ENCODE measurements around the gene GPR61.

The GPR61 gene

DNA sequence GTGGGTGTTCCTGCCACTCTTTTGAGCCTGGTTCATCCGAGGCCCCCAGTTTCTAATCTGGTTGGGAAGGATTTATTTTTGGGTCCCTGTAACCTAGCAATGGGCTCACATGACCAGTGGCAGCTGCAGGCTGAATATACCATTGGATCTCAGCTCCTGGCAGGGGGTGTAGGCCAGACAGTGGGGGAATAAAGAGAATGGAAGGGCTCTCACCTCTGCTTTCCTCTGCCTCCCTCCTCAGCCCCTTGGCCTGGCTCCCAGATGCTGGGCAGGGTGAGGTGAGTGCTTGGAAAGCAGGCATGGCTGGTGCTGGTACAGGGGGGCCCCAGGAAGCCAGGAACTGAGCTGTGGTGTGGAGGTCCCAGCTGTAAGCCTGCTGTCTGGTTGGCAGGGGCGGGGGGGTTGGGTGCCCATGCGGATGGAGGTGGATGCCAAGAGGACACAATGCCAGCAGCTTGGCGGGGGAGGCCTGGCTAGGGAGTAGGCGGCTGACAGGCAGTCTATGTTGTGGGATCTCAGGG lies 3.6 kb upstream of the GPR61 start:
- no peak for DNase-seq (ENCODE audit: low read depth in 2 of 2)

DNA sequence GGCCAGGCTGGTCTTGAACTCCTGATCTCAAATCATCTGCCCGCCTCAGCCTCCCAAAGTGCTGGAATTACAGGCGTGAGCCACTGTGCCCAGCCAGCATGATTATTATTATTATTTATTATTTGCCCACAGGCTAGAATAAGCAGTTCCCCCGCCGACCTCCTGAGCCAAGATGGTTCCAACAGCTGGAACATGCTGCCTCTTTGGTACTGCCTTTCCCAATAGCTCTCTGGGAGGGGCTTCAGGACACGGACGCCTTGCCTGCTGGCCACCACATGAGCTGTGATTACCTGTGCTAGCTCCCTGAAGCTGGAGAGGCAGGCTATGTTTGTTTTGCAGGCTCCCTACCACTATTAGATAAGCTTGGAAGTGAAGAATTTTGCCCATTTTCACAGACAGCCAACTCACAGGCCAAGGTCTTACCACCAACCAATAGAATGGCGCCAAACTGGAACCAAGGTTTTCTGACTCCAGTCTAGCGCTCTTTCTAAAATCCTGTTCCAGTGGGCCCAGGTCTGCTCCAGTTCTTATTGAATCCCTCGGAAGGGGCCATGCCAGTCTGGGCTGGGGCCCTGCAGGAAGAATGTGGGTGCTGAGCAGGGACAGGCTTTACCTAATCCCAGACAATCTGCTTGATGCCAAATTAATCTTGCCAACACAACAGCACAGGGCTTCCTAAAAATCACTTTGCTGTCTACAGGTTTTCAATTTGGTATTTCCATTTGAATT lies 2.1 kb upstream of the GPR61 start:
- no peak for DNase-seq (ENCODE audit: low read depth in 2 of 2)

DNA sequence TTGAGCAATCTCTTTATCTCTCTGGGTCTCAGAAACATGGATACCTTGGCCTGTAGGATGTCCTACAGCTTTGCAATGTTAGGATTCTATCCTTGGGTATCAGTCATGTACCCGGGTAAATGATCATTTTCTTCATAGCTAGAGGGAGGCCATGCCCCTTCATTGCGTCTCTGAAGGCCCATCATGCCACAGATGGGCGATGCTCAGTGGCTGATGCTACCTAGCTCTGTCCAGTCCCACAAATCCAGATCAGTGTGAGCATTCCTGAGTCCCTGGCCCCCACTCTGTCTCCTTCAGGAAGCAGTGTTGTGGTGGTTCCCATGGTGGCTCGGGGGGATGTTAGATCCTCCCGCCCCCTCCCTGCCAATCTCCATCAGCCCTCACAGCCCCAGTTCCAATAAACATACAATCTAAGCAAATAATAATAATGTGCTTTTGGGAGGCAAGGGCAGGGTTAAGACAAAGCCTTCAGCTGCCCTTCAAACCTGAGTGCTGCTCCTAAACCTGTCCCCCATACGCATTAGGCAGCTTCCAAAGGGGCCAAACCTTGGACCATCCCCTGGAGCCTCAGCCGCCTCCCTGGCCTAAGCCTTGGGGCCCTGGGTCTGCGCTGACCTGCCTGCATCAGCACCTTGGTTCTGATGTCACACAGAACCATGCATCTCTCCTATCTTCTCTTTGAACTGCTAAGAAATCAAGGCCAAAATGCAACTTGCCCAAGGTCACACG lies 681 bp upstream of the GPR61 start:
- no peak for DNase-seq (ENCODE audit: low read depth in 2 of 2)

DNA sequence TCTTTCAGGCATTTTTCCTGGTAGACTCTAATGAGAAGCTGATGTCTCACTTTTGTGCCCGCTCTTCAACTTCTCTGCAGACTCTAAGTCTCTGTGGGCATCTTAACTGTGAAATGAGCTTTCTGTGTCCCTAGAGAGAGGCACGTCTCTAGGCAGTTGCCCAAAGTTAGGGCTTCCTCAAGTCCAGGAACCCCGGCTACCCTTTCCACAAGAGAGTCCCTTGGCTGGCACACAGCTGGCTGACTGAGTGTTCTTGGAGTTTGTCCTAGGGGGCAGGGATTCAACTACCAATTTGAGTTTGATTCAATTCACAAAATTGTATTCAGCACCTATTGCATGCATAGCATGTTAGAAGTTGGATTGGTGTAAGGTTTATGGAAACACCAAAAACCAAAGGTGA lies 1.4 kb downstream of the GPR61 start:
- DNase-seq (ENCODE audit: low read depth in 2 of 2): no peak

DNA sequence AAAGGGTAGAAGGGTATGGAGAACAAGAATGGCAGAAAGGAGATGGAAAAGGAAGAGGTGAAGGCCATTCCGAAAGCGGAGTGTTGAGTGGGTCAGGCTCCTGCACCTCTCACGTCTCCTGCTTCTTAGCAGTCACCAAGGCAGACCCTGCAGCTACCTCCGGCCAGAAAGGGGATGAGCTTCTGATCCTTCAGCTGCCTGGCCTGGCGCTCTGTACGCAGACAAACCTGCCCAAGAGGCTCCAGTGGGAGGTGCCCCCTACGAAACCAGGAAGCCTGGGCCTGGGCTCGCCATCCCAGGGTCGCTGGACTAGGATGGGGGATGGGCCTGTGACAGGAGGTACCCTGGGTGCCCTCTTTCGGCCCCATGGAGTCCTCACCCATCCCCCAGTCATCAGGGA lies 3.0 kb downstream of the GPR61 start:
- no peak for DNase-seq (ENCODE audit: low read depth in 2 of 2)

DNA sequence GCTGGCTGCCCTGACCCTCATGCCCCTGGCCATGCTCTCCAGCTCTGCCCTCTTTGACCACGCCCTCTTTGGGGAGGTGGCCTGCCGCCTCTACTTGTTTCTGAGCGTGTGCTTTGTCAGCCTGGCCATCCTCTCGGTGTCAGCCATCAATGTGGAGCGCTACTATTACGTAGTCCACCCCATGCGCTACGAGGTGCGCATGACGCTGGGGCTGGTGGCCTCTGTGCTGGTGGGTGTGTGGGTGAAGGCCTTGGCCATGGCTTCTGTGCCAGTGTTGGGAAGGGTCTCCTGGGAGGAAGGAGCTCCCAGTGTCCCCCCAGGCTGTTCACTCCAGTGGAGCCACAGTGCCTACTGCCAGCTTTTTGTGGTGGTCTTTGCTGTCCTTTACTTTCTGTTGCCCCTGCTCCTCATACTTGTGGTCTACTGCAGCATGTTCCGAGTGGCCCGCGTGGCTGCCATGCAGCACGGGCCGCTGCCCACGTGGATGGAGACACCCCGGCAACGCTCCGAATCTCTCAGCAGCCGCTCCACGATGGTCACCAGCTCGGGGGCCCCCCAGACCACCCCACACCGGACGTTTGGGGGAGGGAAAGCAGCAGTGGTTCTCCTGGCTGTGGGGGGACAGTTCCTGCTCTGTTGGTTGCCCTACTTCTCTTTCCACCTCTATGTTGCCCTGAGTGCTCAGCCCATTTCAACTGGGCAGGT lies 3.8 kb downstream of the GPR61 start:
- no peak for DNase-seq (ENCODE audit: low read depth in 2 of 2)

DNA sequence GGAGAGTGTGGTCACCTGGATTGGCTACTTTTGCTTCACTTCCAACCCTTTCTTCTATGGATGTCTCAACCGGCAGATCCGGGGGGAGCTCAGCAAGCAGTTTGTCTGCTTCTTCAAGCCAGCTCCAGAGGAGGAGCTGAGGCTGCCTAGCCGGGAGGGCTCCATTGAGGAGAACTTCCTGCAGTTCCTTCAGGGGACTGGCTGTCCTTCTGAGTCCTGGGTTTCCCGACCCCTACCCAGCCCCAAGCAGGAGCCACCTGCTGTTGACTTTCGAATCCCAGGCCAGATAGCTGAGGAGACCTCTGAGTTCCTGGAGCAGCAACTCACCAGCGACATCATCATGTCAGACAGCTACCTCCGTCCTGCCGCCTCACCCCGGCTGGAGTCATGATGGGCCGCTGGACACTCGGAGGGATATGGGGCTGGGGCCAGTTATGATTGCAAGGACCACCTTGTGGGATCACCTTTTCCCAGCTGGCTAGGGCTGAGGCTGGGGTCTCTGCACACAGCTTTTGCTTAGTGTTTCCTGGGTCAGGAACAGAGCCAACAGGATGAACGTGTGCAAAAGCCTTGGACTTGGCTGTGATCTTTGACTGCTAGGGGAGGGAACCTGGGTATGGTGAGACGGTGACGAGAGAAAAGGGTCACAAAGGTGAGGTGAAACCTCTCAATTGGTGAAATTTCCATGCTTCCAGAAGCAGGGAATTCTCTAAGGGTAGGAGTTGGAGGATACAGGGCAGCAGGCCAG lies 4.5 kb downstream of the GPR61 start:
- no peak for DNase-seq (ENCODE audit: low read depth in 2 of 2)

DNA sequence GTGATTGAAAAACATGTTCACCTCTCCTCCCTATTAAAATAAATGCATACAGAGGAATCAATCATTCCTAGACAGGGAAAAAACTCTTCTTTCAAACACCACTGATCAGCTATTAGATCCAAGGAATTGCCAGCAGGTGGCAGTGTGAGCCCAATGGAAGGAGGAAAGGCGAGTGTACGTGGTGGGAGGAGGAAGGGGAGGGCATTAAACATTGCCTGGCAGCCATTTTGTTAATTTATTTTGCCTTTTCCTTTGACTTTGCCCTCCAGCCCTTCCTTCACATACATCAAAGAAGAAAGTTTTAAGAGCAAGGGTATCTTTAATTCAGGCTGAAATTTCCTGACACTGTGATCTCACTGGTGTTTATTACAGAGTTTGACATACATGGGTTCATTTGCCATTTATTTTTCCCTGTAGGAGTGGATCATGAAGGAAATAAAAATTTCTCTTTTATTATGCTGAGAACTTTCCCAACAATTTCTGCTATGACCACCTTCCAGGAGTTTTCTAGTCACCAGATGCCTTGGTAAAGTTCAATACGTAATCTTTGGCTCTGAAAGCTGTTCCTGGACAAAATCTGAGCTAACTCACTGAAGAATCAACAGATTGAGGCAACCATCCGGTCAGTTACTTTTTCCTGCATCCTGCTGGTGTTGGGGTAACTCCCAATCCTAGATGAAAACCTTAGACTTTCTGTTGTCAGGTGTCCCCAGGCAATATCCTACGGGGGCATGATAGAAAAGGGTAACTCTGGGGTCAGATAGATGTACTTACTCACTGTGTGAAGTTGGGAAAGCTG lies 6.8 kb downstream of the GPR61 start:
- DNase-seq (ENCODE audit: low read depth in 2 of 2): peak; percentile 71 to 83

DNA sequence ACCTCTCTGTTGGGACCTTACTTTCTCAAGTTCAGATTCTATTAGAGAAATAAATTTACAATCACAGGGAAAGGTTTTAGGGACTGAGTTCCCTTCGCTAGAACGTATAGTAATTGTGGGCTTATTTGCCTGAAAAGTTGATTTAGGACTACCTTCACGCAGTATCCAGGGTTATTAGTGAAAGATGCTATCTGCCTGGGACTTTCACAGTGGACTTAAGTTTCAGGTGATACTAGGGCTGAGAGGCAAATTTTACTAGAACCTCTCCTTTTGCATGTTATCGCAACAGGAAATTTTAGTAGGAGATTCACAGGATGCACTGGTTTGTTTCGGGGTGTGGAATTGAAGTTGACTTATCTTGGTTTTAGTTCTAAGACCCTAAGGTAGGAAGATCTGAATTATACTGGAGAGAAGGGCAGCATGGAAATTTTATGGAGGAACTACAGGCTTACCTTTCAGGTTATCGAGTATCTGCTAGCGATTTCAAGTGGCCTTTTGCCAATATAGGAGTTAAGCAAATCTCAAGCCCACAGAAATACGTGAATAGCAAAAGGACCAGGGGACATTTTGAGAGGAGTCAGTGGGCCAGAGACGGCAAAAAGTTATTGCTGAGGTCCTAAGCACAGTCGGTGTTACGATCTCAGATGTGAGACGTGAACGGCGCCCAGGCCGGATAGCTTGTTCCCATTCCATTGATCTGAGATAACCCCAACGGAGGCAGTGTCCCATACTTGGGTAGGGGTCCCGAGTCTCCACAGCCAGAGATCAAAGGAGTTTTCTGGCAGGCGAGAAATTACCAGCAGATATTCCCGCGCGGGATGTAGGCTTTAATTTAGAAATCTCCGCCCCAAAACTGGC lies 8.0 kb downstream of the GPR61 start:
- DNase-seq (ENCODE audit: low read depth in 2 of 2): no peak

DNA sequence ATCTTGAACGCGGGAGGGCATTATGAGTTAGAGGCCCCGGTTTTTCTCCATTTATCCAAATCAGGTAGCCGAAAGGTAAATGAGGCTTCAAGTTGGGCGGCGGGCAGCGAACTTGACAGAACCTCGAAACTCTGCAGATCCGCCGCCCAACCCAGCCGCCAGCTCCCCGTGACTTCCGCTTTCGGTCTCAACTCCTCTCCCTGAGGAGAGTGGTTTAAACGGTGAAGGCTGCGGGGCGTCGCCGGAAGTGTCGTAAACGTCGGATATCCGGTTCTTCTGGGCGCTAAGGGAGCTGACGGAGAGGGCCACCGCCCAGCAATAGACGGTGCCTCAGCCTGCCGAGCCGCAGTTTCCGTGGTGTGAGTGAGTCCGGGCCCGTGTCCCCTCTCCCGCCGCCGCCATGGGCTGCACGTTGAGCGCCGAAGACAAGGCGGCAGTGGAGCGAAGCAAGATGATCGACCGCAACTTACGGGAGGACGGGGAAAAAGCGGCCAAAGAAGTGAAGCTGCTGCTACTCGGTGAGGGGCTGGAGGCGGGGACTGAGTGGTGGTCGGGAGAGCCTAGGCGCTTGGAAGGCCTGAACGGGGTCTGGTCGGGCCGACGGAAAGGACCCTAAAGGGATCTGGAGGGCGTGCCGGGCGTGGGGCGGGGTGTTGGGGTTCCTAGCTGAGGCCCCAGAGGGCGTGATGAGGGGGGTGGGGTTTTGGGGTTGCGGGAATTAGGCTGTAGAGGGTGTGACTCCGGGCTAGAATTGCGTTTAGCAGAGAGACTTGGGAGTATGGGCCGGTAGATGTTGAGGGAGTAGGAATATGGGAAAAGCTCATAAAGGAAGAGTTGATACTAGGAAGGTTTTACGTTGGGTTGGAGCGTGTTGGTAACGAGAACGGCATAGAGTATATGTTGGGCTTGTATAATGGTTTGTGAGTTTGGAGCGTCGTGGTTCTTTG lies 8.9 kb downstream of the GPR61 start, which contains the start of gene GNAI3:
TSS of gene GNAI3 (plus strand) at position 295 of the 947 bp plus-strand sequence. CDS start at position 401, 106 bp downstream.
- peak; percentile 89 to 92 for DNase-seq (ENCODE audit: low read depth in 2 of 2)

DNA sequence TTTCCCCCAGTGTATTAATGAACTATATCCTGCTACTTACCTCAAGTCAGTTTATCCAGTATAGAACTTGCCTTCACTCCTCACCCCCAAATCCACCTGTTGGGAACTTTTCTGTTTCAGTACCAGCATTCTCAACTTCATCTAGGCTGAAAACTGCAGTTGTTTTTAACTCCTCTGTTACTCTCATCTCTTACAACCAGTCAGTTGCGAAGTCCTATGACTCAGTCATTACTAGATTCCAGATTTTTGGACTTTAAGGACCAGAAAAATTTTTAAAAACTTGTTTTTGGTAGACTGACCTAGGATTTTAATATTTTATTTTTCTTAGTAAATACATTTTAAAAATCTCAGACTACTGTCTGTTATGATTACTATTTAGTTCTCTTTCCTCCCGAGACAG lies 16.9 kb downstream of the GPR61 start:
- no peak for DNase-seq (ENCODE audit: low read depth in 2 of 2)

DNA sequence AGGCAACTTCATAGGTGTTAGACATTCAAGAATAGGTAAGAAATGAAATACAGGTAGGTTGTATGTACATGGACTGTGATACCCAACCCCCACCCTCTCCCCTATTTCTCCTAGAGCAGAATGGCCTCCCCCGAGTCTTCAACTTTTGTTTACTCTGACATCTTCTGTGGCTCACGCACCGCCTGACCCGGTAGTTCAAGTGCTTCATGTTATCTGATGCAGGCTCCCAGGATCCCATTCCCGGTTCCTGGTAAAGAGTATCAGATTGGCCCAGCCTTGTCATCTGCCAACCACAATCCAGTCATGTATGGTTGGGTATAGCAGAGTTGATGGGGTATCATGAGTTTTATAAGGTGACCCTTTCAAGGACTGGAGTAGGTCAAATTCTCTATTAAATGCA lies 17.8 kb downstream of the GPR61 start:
- DNase-seq (ENCODE audit: low read depth in 2 of 2): no peak

DNA sequence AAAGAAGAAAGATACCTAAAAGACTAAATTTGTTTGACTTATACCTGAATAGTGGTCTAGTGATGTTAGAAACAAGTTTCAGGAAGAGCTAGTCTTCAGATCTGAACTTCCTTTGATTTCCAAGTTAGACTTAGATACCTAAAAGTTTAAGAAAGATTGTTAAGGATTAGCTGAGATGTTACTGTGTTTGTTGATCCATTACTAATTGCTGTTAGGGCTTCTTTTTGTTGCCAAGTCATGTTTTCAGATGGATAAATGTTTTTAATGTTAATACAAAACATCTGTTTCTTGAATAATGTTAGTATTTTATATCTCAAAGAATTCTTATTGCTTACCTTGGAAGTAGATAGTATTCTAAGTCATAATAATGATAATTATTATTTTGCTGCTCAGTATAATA lies 20.3 kb downstream of the GPR61 start:
- DNase-seq (ENCODE audit: low read depth in 2 of 2): no peak

DNA sequence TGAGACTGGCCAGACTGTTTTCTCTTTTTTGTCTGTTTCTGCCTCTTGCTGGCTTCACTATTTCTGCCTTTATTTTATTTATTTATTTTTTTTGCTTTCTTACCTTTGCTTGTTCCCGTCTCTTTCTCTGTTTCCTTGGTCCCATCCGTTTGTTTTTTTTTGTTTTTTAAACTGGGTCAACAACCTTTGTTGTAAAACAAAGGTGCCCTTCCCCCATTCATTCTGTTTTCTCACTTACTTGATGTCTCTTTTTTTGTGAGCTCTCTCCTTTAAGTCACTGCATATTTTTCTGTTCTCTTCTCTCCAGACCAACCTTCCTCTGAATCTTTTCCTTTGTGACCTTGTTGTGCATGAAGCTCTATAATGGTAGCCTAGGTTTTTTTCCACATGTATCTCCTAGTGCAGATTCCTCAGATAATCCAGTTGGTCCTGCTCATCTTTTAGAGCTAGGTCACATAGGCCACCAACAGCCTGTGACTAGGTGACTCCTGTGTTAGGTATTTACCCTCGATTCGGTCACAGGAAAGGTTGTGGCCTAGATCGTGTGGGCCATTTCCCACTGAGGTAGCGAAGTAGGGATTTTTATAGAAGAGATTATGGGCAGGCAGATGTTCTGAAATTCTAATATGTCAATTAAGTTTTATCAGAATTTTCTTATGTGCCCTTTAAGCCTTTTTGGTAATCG lies 24.7 kb downstream of the GPR61 start:
- no peak for DNase-seq (ENCODE audit: low read depth in 2 of 2)

DNA sequence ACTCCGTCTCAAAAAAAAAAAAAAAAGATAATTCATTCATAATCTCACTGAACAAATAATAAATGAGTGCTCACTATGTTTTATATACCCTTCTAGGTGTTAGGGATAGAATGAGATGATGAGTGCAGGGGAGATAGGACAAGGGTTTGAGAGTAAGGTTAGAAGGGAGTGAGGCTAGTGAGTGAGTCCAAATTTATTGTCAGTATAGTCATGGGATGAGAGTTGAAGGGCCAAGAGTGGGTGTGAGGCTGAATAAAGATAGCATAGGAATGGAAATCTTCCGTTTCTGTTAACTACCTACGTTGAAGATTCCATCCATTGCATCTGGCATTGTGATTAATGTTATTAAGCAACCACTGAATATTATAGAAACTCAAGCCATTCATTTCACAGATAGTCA lies 25.6 kb downstream of the GPR61 start:
- no peak for DNase-seq (ENCODE audit: low read depth in 2 of 2)

DNA sequence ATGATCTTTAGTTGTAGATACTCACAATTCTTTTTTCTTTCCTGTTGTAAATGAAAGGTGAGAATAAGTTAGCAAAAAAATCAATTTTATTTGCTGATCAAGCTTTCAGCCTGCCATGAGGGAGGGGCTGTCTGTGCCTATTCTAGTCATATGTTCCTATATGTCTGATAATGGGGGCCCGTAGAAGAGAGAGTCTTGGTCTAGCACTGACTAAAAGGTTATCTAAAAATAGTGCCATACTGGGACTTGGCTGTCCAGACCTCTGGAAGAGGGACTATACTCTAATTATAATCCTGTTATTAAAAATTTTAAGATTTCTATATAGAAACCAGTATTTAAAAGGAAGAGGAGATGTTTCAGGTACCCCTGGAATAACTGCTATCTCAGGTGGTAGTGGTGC lies 27.3 kb downstream of the GPR61 start:
- no peak for DNase-seq (ENCODE audit: low read depth in 2 of 2)

DNA sequence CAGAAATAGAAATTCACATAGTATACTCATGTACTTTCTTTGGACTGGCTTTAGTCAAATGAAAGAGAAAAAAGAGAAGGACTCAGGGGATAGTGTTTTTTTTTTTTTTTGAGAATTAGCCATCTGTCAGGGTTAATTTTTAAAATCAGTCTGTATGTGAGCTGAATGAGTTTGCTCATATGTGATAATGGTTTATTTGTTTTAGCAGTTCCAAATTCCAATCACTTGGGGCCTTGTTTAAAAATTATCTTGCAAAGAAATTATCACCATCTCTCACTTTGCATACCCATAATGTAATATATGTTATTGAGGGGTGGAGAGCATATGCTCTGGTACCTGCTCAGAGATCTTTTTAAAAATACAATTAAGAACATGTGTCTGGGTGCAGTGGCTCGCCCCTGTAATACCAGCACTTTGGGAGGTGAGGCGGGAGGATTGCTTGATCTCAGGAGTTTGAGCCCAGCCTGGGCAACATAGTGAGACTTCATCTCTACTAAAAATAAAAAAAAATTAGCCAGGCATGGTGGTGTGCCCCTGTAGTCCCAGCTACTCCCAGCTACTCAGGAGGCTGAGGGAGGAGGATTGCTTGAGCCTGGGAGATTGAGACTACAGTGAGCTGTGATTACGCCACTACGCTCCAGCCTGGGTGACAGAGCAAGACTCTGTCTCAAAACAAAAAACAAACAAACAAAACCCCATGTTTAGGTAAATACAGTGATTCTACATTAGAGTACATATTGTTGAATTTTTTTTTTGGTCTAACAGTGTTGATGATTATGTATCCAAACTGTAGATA lies 28.4 kb downstream of the GPR61 start:
- no peak for DNase-seq (ENCODE audit: low read depth in 2 of 2)
